ENCODE results near the gene RTN3.

GRCh38 chr11:63782749-63783148, 101.4 kb downstream of the RTN3 start:
- TF ChIP-seq, protein P1, sequence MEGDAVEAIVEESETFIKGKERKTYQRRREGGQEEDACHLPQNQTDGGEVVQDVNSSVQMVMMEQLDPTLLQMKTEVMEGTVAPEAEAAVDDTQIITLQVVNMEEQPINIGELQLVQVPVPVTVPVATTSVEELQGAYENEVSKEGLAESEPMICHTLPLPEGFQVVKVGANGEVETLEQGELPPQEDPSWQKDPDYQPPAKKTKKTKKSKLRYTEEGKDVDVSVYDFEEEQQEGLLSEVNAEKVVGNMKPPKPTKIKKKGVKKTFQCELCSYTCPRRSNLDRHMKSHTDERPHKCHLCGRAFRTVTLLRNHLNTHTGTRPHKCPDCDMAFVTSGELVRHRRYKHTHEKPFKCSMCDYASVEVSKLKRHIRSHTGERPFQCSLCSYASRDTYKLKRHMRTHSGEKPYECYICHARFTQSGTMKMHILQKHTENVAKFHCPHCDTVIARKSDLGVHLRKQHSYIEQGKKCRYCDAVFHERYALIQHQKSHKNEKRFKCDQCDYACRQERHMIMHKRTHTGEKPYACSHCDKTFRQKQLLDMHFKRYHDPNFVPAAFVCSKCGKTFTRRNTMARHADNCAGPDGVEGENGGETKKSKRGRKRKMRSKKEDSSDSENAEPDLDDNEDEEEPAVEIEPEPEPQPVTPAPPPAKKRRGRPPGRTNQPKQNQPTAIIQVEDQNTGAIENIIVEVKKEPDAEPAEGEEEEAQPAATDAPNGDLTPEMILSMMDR (conservative IDR thresholded peaks at IDR 0.05; ENCODE audit: low read depth, low read length), result no peak
- no peak for TF ChIP-seq EZH2 (IDR thresholded peaks at IDR 0.05; ENCODE audit: borderline replicate concordance, low read depth, low read length, poor library complexity, severe bottlenecking)
